Fibroblast of skin of abdomen (primary cell): Measurements from ENCODE around the gene HSD17B3.
A peak's percentile ranks its signal among the peaks of the same experiment; 100 is the strongest.
"Not testable (repeated sequence)": the region's sequence is repeated elsewhere in the genome, so short reads cannot be mapped to it uniquely, and the experiment has no call there.

Experiments
- DNase-seq: peaks from one replicate; pipeline ENCODE4 v3.0.0-alpha.2; 2013

HSD17B3 gene

DNA sequence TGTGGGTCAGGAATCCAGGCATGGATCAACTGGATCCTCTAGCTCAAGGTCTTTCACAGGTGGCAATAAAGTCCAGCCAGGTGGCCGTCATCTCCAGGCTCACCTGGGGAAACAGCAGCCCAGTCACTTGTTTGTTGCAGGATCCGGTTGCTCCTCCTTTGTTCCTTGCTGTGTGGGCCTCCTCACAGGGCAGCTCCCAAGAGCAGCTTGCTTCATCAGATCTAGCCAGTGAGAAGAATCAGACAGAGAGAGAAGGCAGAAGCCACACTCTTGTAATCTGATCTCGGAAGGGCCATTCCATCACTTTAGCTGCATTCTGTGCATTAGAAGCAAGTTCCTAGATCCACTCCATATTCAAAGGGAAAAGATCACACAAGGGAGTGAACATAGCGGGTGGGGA lies 3.2 kb upstream of the HSD17B3 start:
- no peak for DNase-seq

GRCh38 chr9:96304230-96304629 lies 2.3 kb upstream of the HSD17B3 start:
- DNase-seq: no peak

- DNase-seq: peak; percentile 33
Measured at GRCh38 chr9:96299823-96300222, 2.2 kb downstream of the HSD17B3 start.

DNA sequence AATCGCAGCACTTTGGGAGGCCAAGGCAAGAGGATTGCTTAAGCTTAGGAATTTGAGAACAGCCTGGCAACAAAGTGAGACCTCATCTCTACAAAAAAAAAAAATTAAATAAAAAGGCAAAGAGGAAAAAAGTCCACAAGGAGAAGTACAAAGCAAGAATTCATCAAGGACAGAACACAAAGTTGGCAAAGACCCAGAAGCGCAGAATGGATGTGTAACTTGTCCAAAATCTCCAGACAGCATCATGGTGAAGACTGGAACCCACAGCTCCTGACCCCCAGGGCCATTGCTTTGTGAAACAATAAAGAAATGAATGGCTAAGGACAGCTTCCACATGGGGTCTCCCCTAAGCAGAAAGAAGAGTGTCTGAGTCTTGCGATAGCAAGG lies 7.8 kb downstream of the HSD17B3 start:
- no peak for DNase-seq

DNA sequence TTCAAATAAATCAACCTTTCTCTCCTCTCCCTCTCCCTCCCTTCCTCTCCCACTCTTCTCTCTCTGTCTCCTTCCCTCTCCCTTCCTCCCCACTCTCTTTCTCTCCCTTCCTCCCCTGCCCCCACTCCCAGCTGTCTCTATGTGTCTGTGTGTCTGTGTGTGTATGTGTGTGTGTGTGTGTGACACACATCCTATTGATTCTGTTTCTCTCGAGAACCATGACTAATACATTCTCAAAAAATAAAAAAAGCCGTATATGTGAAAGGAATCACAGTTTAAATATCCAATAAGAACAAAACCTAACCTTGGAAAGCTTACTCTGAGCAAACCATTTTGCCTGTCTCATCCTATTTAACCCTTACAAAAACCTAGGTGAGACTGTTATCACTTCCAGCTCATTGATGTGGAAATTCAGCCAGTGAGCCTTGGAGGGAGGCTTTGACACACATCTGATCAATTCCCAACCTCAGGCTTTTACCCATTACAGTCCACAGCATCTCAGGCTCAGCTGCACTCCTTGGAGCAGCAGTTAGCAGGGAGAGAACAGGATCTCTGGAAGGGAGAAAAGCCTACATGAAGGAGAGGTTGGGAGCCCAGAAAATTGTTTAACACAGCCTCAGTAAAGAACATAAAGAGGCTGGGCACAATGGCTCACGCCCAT lies 8.3 kb downstream of the HSD17B3 start:
- DNase-seq: peak; percentile 69

DNA sequence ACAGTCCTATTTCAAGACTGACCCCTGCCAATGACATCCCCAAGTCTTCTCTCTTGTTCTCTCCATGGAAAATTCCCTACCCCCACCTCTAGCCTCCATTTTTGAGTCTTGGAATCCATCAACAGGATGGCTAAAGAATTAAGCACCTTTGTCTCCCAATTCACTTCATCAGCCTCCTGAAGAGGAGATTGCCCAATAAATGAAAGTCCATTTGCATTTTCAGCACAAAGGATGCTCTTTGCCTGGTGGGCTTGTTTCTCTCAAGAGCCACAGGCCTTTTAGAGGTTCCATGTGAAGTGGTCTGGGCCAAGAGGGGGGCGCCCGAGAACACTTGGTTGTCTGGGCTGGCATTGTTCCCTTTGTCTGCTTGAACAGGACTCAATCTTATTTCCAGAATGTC lies 12.6 kb downstream of the HSD17B3 start:
- DNase-seq: no peak

GRCh38 chr9:96281641-96282040 lies 20.3 kb downstream of the HSD17B3 start:
- no peak for DNase-seq

DNA sequence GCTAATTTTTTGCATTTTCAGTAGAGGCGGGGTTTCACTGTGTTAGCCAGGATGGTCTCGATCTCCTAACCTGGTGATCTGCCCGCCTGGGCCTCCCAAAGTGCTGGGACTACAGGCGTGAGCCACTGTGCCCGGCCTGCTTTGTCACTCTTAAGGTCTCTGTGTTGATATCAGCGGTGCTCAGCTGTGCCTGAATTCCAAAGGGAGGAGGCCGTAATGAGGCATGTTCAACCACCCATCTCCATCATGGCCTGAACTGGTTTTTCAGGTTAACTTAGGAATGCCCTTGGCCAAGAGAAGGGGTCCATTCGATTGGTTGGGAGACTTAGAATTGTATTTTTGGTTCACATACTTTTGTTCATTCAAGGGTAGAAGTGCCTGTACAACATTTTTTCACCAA lies 22.0 kb downstream of the HSD17B3 start:
- DNase-seq: no peak

DNA sequence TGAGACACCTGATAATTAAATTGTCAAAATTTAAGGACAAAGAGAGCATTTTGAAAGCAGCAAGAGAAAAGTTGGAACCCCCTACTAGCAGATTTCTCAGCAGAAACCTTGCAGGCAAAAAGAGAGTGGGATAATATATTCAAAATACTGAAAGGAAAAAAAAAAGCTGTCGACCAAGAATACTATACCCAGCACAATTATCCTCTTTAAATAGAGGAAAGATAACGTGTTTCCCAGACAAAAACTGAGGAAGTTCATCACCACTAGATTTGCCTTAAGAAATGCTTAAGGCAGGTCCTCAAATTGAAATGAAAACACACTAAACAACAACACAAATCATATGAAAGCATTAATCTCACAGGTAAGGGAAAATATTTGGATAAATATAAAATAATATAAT lies 27.0 kb downstream of the HSD17B3 start:
- no peak for DNase-seq

GRCh38 chr9:96270236-96270744 lies 31.7 kb downstream of the HSD17B3 start:
- peak; percentile 9 for DNase-seq

- DNase-seq: no peak
Measured at GRCh38 chr9:96258967-96259366, 43.0 kb downstream of the HSD17B3 start.

DNA sequence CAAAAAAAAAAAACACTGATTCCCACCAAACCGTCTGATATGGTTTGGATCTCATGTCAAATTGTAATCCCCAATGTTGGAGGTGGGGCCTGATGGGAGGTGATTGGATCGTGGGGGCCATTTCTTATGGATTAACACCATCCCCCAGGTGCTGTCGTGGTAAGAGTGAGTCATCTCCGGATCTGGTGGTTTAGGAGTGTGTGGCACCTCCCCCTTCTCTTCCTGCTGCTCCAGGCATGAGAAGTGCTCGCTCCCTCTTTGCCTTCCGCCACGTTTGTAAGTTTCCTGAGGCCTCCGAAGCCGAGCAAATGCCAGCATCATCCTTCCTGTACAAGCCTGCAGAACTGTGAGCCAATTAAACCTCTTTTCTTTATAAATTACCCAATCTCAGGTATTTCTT lies 45.2 kb downstream of the HSD17B3 start:
- peak; percentile 41 for DNase-seq

DNA sequence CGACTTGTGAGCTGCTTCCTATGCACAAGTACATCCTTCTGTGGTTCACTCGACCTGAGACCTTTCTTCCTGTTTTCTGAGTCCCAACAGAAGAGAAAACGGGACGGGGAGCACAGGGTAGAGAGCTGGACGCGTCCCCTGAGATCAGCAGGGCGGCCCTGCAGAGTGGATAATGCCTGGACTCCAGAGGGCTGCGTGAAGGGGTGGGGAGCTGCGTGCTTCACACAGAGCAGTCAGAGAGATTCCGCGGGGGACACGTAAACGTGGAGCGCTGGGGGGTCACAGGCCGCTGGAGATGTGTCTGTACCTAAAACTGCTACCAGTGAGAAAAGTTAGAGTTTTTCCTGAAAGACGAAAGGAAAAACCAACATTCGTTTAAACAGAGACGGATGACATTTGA lies 46.3 kb downstream of the HSD17B3 start:
- no peak for DNase-seq

DNA sequence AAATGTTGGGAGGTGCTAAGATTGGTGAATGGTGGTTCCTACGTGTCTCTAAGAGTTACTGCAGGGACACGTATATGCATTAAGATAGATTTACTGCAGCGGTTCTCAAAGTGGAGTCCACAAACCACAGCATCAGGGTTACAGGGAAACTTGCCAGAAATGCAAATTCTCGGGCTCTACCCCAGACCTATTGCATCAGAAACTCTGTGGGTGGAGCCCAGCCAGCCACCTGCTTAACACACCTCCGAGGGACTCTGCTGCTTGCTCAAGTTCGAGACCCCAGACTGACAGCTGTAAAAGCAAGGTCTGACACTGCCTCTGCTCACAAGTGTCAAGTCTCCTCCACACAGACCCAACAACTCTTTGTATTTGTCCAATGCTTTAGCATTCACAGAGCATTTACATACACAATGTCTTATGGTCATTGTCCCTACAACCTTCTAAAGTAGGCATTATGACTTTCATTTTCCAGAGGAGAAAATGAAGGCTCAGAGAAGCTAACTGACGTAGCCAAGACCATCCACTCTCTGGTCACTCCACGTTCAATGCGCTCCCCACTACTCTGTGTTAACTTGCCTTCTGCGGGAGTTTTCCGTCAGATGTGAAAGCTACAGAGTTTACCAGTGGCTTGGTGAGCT lies 48.8 kb downstream of the HSD17B3 start:
- peak; percentile 31 for DNase-seq

DNA sequence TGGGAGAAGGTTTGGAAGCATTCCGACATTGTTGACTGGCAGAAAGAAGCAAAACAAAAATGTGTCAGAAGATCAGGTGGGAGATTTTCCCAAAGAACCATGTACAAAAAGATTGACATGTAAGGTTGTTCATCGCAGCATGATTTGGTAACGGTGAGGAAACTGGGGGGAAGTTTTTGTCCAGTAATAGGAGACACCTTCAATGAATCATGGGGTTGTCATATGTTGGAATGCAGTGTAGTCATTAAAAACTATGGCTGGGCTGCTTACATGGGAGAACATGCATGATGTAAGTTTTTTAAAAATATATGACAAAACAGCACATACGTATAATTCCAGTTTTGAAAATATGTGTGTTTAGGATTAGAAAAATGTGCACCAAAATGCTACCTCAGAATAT lies 50.5 kb downstream of the HSD17B3 start:
- DNase-seq: peak; percentile 20

- DNase-seq: peak; percentile 22
Measured at GRCh38 chr9:96249746-96250145, 52.2 kb downstream of the HSD17B3 start.

- DNase-seq: no peak
Measured at GRCh38 chr9:96246267-96246671, 55.7 kb downstream of the HSD17B3 start.

- no peak for DNase-seq
Measured at GRCh38 chr9:96245399-96245798, 56.6 kb downstream of the HSD17B3 start.

DNA sequence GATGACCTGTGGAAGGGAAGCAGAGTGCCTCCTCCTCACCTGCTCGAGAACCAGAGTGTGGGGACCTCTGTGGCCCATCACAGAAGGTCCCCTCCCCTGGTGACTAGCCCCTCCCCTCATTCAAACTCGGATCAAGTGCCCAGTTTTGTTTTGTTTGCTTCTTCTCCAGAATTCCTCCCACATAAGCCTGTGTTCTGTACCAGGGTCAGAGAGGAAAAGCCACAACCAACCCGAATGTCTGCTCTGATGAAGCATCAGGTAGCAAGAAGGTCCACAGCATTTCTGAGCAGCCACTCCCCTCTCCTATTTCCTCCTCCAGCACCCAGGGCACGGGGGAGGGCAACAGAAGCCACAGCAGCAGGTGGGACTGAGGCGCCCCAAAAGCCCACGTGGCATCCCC lies 58.2 kb downstream of the HSD17B3 start:
- no peak for DNase-seq

DNA sequence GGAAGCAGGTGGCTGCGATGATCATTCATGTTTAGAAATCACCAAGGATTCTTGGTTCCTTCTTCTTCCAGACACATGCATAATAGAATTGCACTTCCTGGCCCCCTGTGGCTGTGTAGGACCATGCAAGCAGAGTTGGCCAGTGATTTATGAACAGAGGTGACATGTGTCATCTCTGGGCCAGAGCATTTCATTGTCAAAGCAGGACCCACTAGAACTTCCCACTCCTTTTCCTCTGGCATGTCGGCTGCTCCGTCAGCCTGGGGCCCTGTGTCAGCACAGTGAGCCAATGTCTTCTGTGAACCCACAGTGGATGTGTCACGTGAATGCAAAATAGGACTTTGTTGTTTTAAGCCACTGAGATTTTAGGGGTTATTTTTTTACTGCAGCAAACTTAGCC lies 59.2 kb downstream of the HSD17B3 start:
- no peak for DNase-seq

GRCh38 chr9:96241391-96241809 lies 60.6 kb downstream of the HSD17B3 start:
- no peak for DNase-seq

- DNase-seq: no peak
Measured at GRCh38 chr9:96236854-96237550, 65.0 kb downstream of the HSD17B3 start.

DNA sequence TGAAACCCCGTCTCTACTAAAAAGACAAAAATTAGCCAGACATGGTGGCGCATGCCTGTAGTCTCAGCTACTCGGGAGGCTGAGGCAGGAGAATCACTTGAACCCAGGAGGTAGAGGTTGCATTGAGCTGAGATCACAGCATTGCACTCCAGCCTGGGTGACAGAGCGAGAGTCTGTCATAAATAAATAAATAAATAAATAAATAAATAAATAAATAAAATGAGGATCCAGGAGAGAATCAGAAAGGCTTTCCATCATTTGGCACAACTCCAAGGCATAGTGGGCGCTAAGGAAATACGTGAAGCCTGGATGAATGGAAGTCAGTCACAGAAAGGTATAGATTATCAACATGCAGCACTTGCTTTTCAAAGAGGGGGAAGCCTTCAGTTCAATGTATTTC lies 65.6 kb downstream of the HSD17B3 start:
- DNase-seq: not testable (repeated sequence)
